Astrocyte of the hippocampus (primary cell): ENCODE results near the gene VILL.
"Not testable (repeated sequence)": the region's sequence is repeated elsewhere in the genome, so short reads cannot be mapped to it uniquely, and the experiment has no call there.

Experiments used
- DNase-seq: peaks from one replicate; pipeline ENCODE4 v3.0.0; 2011; ENCODE audit warnings: low read depth, low spot score

VILL gene

GRCh38 chr3:38017445-38018295 lies 27.1 kb downstream of the VILL start:
- DNase-seq, result no peak

GRCh38 chr3:38018296-38019266 lies 28.0 kb downstream of the VILL start:
- no peak for DNase-seq

- no peak for DNase-seq
Observed at GRCh38 chr3:38019658-38020341, 29.2 kb downstream of the VILL start.

- no peak for DNase-seq
Observed at GRCh38 chr3:38020342-38020726, 29.7 kb downstream of the VILL start.

GRCh38 chr3:38021196-38021595 lies 30.6 kb downstream of the VILL start:
- no peak for DNase-seq

- DNase-seq, result no peak
Observed at GRCh38 chr3:38022301-38022700, 31.7 kb downstream of the VILL start.

- DNase-seq, result no peak
Observed at GRCh38 chr3:38022896-38023709, 32.5 kb downstream of the VILL start.

- no peak for DNase-seq
Observed at GRCh38 chr3:38026856-38027255, 36.3 kb downstream of the VILL start.

GRCh38 chr3:38027466-38028465 lies 37.2 kb downstream of the VILL start:
- DNase-seq, result no peak

- DNase-seq, result peak; percentile 55
Observed at GRCh38 chr3:38028621-38029361, 38.2 kb downstream of the VILL start.

GRCh38 chr3:38029400-38030125 lies 39.0 kb downstream of the VILL start, which contains the start of gene PLCD1:
TSS of gene PLCD1 (minus strand) at chr3:38029642. CDS start at chr3:38029539, 103 bp downstream.
- peak; percentile 89 for DNase-seq

- DNase-seq, result no peak
Observed at GRCh38 chr3:38030126-38031021, 39.8 kb downstream of the VILL start.

GRCh38 chr3:38031022-38031994 lies 40.7 kb downstream of the VILL start:
- DNase-seq, result peak; percentile 78

- DNase-seq, result no peak
Observed at GRCh38 chr3:38032328-38032865, 41.8 kb downstream of the VILL start.

GRCh38 chr3:38033586-38033985 lies 43.0 kb downstream of the VILL start:
- DNase-seq, result not testable (repeated sequence)

- not testable (repeated sequence) for DNase-seq
Observed at GRCh38 chr3:38034335-38034734, 43.7 kb downstream of the VILL start.
